PFSK-1 (cell line): ENCODE measurements around the gene PGBD2.

Source experiments
- FOXP2 ChIP-seq: optimal IDR thresholded peaks from 2 replicates; pipeline ENCODE3; 2011; ENCODE audit warnings: borderline replicate concordance, control low read depth, inconsistent platforms; ENCODE audit not compliant: insufficient read depth; ENCODE audit errors: extremely low read length, extremely low read depth
- POLR2AphosphoS5 ChIP-seq: IDR thresholded peaks from 2 replicates; pipeline ENCODE4 v1.6.1; 2012; ENCODE audit warnings: low read depth, mild to moderate bottlenecking, control low read depth, low read length, moderate library complexity
- REST ChIP-seq, 2 experiments: IDR thresholded peaks; 2 replicates each; pipeline versions ENCODE4 v1.6.1 to v1.8.0; 2011 to 2012; ENCODE audit warnings: low read depth in 2 of 2, low read length in 2 of 2, control low read depth in 1 of 2, inconsistent platforms in 1 of 2, mild to moderate bottlenecking in 1 of 2, moderate library complexity in 1 of 2; ENCODE audit not compliant: insufficient read depth in 1 of 2
- SIN3A ChIP-seq: IDR thresholded peaks from 2 replicates; pipeline ENCODE4 v1.6.1; 2012; ENCODE audit warnings: mild to moderate bottlenecking, low read length, moderate library complexity, borderline replicate concordance; ENCODE audit not compliant: insufficient read depth
- TAF1 ChIP-seq: IDR thresholded peaks from 2 replicates; pipeline ENCODE4 v1.6.1; 2012; ENCODE audit warnings: low read length, control low read depth, borderline replicate concordance; ENCODE audit not compliant: insufficient read depth

PGBD2 gene

GRCh38 chr1:248913933-248914332 lies 7.9 kb downstream of the PGBD2 start:
- TF ChIP-seq TAF1 (no peak), REST (IDR thresholded peaks at IDR 0.05; ENCODE audit: insufficient read depth in 1 of 2, low read depth in 2 of 2, low read length in 2 of 2) (no peak), POLR2AphosphoS5 (no peak), FOXP2 (no peak), SIN3A (no peak)

DNA sequence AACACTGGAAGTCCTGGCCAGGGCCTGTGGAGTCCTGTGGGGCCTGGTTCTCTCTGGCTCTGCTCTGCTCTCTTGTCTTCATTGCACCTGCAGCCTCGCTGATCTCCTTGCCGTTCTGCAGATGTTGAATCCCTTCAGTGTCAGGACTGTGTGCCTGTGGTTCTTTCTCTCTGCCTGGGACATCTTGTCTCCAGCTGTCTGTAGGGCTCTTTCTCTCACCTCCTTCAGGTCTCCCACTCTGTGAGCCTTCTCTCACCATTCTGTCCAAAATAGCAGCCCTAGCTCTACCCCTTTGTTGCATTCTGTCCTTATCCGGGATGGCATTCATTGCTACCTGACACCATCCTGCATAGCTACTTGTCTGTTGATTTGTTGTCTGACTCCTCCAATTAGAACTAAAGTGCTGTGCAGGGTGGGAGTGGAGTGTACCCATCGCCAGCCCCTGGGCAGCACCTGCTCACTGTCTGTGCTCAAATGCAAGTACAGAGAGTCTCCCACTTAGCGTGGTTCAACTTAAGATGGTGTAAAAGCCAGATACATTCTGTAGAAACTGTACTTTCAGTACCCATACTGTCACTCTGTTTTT lies 8.9 kb downstream of the PGBD2 start:
- TF ChIP-seq REST (IDR thresholded peaks at IDR 0.05; ENCODE audit: insufficient read depth in 1 of 2, low read depth in 2 of 2, low read length in 2 of 2) = no peak
- no peak for TF ChIP-seq SIN3A
- no peak for TF ChIP-seq FOXP2
- TF ChIP-seq POLR2AphosphoS5 = no peak
- no peak for TF ChIP-seq TAF1

DNA sequence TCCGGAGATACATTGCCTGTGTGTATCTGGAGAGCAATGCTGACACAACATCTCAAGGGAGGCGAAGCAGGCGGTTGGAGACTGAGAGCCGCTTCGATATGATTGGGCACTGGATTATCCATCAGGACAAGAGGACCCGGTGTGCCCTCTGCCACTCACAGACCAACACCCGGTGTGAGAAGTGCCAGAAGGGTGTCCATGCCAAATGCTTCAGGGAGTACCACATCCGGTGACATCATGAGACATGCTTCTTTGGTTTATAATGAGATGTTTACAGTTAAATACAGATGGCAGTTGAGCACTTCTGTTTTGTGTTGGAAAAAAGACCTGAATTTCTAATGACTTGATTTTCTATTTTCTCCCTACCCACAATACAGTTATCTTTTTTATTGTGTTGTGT lies 12.1 kb downstream of the PGBD2 start:
- no peak for TF ChIP-seq TAF1
- TF ChIP-seq FOXP2 = no peak
- no peak for TF ChIP-seq POLR2AphosphoS5
- no peak for TF ChIP-seq SIN3A
- TF ChIP-seq REST (IDR thresholded peaks at IDR 0.05; ENCODE audit: insufficient read depth in 1 of 2, low read depth in 2 of 2, low read length in 2 of 2) = no peak

DNA sequence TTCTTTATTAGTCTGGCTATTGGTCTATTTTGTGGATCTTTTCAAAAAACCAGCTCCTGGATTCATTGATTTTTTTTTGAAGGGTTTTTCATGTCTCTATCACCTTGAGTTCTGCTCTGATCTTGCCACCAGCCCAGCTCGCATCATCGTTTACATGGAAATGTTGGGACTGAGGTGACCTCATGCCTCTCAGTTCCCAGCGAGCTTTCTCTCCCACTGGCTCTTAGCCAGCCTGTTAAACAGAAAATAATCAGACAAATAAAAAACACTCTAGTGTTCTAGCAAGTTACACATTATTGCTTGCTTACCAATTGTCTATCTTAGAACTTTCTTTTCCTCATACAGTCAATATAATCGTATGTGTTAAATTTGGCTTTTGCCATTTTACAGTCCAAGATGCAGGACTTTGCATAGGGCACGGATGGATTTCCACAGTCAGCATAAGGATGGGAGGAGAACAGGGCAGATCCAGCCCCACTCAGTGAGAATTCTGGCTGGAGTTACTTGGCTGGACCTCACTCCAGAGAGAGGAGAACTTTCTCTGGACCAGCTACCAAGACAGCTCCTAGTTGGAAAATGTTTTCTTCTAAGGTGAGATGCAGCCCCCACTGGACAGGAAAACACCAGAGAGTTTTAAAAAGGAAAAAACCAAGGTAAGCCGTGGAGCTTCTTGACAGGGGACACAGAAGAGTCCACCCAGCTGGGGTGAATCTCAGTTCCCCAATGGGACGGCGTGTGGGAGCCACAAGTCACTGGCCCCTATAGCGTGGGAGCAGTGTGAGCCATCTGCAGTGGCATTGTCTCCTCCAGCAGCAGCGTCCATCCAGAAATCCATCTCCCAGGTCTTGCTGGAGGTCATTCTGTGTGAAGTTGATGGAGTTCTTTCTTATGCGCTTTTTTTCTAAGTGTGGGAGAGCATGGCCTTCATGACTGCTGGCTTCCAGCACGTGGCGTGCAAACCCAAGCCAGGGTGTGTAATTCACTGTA lies 17.6 kb downstream of the PGBD2 start:
- no peak for TF ChIP-seq TAF1

- TF ChIP-seq POLR2AphosphoS5 (no peak), TAF1 (no peak), SIN3A (no peak), FOXP2 (no peak), REST (IDR thresholded peaks at IDR 0.05; ENCODE audit: insufficient read depth in 1 of 2, low read depth in 2 of 2, low read length in 2 of 2) (no peak)
These were observed 18.9 kb downstream of the PGBD2 start for GRCh38 chr1:248924696-248925532.
